GM19324 (cell line): ENCODE measurements around the gene ITLN1.
"Not testable (repeated sequence)": the region's sequence is repeated elsewhere in the genome, so short reads cannot be mapped to it uniquely, and the experiment has no call there.

ENCODE experiments used
- ATAC-seq: cut with Tn5 transposase; IDR thresholded peaks from one replicate; pipeline ENCODE4 v1.9.1; 2021; ENCODE audit warnings: mild to moderate bottlenecking, moderate library complexity; ENCODE audit not compliant: unreplicated experiment, low FRiP score

The ITLN1 gene

DNA sequence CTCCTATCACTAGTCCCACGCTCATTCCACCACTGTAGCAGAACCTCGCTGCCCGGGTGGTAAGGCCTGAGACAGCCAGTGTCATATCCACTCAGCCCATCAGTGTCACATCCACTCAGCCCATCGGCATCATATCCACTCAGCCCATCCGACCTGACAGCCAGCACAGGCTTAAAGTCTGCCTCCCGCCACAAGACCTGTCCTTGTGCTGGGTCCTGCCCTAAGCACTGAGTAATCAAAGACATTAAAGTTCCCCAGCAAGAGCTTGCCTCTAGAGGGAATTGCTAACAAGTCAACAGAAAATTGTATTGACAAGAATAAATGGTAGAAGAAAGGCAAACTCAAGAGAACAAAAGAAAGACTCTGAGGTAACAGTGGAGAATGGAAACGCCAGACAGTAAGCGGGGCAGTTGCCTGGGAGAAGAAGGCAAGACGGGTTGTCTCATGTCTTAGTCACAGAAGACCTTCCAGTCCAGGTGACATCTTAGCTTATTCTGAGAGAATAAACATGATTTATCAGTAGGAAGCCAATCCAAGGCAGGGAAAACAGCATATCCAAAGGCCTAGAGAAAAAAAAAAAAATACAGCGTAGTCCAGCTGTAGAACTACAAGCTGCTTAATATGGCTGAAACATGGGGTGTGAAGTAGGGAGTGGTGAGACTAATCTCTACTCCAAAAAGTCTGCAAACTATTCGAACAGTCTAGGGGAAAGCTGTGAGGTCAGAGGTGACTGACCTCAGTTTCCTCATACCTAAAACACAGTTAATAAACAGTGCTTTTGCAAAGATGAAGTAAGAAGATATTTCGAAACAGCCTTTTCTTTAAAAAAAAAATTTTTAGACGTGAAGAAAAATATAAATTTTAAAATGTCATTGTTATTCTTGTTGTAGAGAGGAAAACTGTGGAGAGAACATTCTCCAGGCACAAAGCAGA lies 1.1 kb downstream of the ITLN1 start:
- no peak for ATAC-seq

DNA sequence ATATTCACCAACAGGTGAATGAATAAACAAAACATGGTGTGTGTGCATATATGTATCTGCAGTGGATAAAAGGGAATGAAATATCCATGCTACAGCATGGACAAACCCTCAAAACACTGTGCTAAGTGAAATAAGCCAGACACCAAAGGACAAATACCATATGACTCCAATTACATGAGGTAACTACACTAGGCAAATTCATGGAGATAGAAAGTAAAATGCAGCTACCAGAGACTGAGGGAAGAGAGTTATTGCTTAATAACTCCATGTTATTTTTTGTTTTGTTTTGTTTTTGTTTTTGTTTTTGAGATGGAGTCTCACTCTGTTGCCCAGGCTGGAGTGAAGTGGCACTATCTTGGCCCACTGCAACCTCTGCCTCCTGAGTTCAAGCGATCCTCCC lies 2.4 kb downstream of the ITLN1 start:
- no peak for ATAC-seq

DNA sequence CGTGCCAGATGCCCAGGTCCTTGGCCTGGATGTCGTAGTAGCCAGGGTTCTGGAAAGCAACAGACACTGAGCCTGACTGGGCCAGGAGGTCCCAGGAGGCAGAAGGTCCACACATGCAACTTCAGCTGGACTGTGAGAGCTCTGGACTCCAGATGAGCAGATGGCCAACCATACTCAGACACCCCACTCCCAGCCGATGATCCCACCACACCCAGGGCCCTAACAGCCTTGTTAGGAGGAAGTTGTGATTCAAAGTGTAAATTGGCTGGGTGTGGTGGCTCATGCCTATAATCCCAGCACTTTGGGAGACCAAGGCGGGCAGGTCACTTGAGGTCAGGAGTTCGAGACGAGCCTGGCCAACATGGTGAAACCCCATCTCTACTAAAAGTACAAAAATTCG lies 3.7 kb downstream of the ITLN1 start:
- ATAC-seq = not testable (repeated sequence)

DNA sequence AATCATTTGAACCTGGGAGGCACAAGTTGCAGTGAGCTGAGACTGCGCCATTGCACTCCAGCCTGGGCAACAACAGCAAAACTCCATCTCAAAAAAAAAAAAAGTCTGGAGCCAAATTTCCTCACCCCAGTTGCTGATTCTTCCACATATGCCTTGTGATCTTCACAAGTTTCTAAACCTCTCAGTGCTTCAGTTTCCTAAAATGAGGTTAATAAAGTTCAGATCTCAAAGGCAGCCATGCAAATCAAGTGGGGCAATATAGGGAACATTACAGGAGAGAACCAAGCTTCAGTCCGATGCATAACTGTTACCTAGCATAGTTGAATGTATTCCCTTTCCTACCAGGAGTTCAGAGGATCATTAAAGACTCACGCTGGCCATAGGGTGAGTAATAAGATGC lies 4.8 kb downstream of the ITLN1 start:
- ATAC-seq = no peak

DNA sequence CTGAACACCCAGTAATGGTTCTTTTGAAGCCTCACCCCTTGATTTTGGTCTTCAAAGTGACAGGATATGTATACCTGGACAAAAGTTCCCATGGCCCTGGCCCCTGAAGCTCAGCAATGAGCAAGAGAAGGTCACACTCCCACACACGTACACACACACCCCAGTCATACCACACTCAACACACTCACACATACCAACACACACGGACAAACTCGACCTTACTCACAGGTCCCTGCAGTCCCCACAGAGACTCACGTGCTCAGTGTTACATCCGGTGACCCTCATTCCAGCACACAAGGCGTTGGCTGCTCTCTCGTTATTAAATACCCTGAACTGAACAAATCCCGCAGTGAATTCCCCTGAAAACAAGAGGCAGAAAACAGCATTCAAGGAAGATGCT lies 5.9 kb downstream of the ITLN1 start:
- ATAC-seq = no peak

DNA sequence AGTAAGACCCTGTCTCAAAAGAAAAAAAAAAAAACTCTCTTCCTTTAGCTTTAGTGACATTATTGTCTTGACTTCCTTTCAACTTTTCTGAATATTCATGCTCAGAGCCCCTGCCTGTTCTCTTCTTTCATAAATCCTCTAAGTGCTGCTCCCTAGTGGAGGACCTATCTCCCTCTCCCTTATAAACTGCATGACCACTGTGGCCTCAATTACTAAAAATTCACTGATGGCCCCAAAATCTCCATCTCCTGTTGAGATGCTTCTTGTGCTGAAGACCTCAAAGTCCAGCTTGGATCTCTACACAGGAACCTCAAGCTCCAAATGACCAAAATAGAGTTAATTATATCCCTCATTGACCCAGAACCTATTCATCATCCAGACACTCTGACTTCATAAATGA lies 7.8 kb downstream of the ITLN1 start:
- no peak for ATAC-seq

DNA sequence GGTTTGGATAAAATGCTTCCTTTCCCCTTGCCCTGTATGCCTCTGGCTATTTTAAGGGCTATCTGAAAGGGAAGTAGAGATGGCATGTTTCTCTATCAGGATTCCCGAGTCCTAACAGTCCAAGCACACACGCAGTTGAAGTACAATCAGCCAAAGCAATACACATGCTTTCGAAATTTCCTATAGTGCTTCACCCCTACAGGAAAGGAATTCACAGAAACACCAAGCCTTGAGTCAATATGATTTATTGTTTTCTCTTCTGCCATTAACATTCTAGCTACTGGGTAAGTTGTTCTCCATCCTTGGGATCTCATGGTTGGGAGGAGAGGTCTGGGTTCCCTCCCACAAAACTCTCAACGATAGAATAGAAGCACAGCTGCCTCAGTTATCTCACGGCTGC lies 8.7 kb downstream of the ITLN1 start:
- no peak for ATAC-seq

DNA sequence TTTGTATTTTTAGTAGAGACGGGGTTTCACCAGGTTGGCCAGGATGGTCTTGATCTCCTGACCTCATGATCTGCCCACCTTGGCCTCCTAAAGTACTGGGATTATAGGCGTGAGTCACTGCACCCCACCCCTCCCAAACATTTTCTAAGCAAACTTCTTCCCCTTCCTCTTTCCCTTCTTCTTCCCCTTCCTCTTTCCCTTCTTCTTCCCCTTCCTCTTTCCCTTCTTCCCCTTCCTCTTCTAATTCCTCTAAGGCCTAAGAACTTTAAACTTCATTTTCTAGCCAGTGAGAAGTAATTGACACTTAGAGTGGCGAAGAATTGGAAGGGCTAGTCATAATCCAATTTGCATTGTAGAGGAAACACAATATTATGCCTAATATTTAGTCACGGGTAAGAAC lies 9.4 kb downstream of the ITLN1 start:
- ATAC-seq = not testable (repeated sequence)

DNA sequence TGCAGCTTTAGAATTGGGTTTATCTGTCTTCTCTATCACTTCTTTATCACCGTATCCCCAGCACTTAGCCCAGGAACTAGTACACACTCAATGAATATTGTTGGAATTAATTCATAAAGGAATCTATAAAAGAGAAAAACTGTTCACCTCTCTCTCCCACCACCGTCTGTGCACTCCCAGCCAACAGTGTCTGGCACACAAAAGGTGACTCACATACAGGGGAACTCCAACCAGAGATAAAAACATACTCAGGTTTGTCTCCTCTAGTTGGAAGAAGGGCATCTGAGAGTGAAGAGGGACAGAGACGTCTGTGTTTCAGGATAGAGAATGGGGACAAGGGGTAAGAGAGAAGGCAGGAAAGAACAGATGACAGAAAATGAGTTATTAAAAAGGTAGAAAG lies 10.0 kb downstream of the ITLN1 start:
- ATAC-seq = no peak

DNA sequence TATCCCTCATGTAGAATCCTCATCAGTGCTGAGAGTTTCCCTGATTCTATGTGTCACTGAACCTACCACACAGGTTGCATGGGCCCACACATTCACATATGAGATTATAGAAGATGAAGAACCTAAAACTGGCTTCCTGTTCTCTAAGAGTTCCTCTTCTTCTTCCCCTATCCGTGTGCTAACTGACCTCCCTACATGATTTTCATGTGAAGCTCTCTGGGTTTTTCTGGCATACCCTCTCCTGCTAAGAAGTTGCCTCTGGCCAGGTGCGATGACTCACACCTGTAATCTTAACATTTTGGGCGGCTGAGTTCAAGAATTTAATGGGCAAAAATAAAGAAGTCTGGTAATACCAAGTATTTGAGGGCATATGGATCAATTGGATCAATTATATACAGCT lies 16.8 kb downstream of the ITLN1 start:
- ATAC-seq = no peak

DNA sequence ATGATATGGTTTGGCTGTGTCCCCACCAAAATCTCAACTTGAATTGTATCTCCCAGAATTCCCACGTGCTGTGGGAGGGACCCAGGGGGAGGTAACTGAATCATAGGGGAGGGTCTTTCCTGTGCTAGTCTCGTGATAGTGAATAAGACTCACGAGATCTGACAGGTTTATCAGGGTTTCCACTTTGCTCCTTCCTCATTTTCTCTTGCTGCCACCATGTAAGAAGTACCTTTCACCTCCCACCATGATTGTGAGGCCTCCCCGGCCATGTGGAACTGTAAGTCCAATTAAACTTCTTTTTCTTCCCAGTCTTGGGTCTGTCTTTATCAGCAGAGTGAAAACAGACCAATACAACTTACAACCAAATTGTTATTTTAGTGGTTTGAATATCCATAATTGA lies 17.3 kb downstream of the ITLN1 start:
- not testable (repeated sequence) for ATAC-seq

DNA sequence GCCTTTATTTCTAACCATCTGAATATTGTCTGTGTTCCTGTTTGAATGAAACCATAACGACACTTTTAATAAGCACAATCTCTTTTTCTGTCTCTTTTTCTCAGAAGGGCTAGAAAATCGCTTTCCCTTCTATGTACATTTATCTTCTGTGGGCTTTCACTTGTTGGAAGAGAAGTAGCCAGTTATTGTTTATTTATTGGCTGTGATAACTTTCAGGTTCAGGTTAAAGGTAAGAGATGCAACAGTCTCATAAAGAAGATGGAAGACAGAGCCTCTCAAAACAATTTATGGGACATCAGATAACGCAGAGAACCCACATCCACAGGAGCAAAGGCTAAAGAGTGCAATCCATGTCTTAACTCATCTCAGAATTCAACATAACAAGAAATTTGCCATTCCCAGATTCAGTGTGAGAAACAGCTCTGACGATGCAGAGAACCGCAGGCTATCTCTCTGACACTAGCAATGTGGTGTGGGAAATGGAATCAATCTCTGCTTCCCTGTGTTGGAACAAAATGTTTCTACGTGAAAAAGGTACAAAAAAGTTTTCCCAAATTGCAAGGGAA lies 18.2 kb downstream of the ITLN1 start:
- no peak for ATAC-seq

DNA sequence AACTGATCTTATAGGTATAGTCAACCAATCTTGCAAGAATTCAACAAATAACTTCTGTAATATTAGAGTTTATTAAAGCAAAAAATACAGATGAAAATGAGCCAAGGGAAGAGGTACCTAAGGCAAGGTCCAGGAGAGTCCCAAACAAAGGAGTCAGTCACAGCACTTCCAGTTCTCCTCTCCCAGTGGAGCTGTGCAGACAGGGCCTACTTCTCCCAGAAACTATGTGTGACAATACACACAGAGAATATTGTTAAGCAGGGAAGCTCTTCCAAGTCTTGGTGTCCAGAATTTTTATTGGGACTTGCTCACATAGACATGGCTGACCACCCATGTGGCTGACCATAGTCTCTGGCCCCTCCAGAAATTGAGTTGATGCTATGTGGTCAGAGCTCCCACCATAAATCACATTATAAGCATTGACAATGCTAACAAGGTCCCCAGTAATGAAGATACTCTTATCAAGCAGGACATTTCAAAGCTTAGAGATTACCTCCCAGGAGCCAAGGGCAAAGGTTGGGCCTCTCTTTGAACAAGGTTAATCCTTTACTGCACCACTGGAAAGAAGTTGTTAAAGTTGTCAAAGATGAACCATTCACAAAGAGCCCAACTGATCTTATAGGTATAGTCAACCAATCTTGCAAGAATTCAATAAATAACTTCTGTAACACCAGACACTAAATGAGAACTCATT lies 18.8 kb downstream of the ITLN1 start:
- ATAC-seq = no peak

DNA sequence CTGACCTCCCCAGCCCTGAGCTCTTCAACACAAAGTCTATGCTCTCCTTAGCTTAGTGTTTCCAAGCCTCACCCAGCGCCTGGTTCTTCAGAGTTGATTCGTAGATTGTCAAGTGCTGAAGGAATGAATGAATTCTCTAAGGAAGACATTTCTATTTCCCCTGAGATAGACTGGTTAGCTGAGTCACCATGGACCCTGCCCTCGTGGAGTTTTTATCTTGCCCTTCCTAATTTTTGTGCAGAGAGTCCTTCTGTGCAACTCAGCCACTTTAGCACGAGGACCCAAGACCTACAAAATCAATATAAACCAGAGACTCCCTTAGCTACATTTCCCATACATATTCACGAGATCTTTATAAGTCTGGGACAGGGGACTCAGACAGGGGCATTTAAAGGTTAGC lies 19.6 kb downstream of the ITLN1 start:
- ATAC-seq = no peak

DNA sequence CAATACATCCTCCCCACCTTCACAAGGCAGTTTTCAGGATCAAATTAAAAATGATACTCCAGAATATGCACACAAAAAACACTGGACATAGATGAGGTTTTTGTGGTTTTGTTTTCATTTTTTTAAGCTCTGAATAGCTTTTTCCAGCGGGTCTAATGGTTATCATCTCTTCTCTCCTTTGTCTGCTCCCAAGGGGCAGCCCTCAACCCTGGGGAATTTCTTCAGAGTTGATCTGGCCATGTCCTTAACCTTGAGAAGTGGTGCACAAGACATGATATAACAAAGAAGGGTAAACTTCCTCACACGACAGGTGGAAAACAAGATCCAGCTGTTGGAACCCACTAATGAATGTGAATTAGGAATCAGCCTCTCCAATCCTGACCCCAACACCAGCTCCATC lies 20.8 kb downstream of the ITLN1 start:
- no peak for ATAC-seq

DNA sequence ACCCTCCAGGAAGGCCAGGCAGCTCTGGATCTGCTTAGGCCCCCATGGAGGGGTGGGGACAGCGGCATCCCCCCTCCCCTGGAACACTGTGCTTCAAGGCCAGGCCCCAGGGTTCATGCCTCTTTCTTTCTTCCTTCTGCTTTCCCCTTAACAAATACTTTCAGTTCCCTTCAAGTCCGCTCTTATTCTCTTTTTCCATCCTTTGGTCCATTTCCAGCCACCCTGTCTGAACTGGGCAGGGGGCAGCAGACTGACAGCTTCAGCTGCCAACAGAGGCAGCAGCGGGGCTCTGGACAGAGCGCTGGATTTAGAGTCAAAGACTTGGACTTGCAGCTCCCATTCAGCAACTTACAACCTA lies 21.2 kb downstream of the ITLN1 start:
- ATAC-seq = no peak

DNA sequence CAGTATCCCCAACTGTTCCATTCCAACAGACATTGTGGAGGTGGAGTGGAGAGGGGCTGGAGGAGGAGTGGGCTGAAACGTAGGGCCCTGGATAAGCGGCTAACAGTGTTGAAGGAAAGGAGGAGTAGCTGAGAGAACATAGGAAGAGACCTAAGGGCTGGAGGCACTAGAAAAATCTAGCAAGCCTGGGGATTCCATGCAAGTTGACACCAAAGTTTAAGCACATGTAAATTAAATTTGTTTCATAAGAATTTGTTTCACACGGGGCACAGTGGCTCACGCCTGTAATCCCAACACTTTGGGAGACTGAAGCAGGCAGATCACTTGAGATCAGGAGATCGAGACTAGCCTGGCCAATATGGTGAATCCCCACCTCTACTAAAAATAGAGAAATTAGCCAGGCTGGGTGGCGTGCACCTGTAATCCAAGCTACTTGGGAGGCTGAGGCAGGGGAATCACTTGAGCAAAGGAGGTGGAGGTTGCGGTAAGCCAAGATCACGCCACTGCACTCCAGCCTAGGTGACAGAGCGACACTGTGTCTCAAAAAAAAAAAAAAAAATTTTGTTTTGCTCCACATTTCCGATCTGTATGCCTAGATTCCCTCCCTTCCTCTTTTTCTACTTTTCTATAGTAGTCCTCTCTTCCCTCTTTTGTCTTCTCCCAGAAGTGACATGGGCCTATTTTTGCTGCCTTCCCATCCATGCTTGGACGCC lies 21.8 kb downstream of the ITLN1 start:
- no peak for ATAC-seq

DNA sequence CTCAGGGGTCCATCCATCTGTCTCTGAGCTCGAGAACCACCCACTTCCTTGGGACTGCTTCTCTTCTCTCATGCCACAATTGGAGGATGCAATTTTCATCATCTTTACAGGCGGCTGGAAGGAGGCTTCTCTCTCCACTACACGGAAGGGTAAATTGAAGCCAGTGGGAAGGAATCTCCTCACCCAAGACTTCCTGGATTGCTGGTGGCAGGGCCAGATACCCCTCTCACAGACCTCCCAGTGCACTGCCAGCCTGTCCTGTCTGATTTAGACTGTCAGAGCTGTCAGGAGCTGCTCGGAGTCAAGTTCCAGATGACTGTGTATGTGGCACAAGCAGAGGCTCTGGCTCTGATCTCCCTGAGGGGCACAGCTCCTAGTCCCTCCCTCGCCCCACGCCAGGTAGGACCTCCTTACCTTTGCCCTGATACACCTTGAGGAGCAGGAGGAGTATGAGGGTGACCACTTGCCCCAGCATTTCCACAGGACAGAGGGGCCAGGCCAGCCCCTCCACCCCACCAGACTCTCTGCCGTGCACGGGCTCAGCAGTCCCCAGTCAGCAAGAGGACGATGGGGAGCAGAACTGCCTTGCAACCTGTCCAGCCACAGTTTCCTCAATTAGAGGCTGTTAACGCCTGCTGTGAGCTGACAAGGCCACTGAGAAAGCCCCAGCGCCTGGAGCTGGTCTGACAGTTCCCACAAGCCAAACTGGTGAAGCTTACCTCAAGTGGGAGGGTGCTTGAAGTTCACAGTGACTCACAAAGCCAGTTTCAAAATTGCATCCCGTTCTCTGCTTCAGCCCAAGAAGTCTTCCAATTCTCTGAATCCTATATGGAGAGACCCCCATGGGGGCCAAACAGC lies 22.5 kb downstream of the ITLN1 start, which contains the start of gene CD244:
Gene CD244, minus strand, starts transcription at position 685 of the 858 bp plus-strand sequence. Its CDS starts 210 bp downstream, at position 475.
- no peak for ATAC-seq

DNA sequence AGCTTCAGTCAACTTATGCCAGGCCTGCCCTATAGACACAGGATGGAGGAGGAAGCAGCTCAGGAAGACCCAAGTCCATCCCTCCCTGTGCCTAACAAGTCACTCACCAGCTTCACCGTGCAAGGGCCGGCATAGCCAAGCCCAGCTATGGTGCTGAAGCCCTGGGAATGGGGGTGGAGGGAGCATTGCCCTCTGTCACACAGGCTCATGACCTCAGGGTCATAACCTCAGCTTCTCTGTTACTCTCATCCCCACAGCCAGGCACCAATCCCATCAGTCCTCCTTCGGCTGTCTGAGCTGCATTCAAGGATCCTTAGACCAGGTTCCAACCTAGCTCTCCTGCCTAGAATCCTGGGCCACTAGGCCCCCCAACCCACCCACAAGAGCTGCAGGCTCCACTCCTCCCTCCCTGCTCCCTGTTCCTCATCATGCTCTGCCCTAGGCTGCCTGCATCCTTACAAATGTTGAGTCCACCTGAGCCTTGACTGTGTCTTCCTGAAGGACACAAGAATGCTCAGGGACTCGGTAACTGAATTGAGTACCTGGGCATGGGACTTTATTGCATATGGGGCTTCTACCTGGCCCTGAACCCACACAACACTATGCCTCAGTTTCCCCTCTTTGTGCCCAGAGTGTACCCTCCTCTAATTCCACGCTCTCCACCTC lies 24.0 kb downstream of the ITLN1 start:
- ATAC-seq = no peak
